GM21423 (cell line): ENCODE data around the gene PDE3A.

Experiments used
- ATAC-seq: cut with Tn5 transposase; IDR thresholded peaks from one replicate; pipeline ENCODE4 v1.9.1; 2021; ENCODE audit warnings: mild to moderate bottlenecking, moderate library complexity; ENCODE audit not compliant: unreplicated experiment

Gene PDE3A

DNA sequence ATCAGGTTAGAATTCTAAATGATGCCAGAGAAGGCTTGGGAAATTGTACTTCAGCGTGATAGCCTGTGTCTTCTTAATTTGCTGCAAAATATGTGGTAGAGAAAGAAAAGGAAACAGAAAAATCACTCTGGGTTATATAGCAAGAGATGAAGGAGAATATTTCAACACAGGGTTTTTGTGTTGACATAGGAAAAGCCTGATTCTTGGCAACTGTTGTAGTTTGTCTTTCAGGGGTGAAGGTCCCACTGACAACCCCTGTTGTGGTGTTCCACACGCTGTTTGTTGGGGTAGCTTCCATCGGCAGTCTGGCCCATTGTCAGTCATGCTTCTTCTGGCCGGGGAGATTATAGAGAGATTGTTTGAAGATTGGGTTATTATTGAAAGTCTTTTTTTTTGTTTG, 313.0 kb downstream of the PDE3A start:
- no peak for ATAC-seq

DNA sequence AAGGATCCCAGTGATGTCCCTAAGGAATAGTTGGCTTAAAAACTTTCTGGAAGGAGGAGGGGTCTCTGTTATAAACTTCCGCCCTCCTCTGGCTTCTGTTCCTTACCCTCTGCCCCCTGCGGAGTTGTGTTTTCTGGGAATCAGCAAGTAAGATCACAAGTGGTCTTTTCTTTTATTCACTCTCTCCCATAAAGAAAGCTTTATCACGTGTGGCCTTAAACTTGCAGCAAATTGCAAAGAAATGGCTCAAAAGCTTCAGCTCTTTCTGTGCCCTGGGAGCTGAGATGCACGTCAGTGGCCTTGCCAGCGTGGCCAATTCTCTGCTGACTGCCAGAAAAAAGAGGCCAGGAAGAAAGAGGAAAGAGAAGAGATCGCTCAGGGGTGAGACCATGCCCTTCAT, 326.9 kb downstream of the PDE3A start, which contains the start of gene SLCO1C1:
TSS of gene SLCO1C1 (plus strand) at position 101 of the 400 bp plus-strand sequence. CDS start 4,245 bp downstream, outside the sequence.
- no peak for ATAC-seq

DNA sequence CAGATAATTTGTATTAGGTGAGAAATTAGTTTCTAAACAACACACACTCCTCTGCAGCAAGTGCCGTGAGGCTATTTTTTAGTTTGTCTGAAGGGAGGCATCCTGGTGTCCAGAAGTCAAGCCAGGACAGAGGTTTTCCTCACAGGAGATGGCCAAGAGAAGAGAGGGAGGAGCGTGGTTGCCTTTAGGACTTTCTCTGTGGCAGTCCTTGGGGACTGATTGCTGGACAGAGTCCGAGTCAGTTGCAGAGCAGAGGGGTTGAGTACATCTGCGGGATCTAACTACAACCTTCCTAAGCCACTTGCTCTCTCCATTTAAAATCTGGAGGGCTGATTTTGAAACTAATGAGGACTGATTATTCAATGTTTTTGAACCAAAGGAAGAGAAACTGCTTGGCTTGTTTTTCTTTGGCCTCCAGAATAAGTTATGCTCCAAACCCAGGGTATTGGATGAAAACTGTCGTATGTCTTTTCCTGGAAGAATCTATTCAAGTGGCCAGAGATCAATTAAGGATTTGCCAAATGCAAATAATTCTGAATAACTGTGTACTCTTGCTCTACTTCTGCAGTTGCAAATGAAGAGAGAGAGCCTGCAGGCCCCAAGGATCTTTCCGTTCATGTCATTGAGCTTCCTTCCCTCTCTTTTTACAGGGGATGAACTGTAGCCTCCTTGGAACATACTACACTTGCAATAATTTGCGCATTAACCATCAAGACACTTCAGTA, 328.0 kb downstream of the PDE3A start:
- ATAC-seq, result no peak

DNA sequence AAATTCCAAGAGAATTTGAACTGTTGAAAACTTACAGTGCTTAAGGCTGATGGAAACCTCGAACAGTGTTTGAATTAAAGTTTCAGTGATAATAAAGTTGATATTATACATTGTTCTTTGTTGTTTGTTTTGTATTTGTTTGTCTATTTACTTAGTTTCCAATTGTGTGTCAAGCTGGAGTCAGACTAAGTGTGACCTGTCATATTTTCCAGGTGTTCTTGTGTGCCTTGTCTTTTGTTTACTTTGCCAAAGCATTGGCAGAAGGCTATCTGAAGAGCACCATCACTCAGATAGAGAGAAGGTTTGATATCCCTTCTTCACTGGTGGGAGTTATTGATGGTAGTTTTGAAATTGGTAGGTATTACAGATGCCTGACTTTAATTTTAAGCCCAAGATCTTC, 332.8 kb downstream of the PDE3A start:
- ATAC-seq, result no peak

DNA sequence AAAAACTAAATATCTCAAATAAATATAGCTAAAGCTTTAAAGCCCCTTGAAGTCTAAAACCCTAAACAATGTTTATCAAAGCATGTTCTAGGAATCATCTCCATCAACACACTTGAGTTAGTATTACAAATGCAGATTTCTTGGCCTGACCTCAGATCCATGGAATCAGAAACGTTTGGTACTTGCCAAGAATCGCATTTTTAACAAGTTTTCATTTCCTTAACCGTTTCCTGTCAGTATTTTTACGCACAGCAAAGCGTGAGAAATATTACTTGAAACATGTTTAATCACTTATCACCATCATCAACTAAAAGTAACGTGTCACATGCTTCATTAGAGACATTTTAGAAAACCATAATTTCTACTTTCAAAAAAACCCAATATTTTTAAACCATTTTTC, 336.5 kb downstream of the PDE3A start:
- no peak for ATAC-seq

DNA sequence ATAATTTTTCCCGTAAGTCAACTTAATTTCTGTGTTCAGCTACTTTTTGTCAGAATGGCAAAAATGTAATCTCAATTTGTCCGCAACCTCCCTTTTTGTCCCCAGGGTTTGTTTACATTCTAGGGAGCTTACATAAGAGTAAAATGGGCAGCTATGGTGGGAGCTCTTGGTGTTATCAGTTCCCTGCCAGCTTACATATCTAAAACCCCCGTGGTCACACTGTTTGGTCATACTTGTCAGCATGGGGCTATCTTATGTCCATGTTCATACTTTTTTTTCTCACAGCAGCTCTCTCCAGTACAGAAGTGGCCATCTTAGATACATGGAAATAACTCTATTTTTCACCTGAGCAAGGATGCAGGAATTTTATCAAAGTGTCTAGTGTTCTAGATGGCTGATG, 343.5 kb downstream of the PDE3A start:
- no peak for ATAC-seq

DNA sequence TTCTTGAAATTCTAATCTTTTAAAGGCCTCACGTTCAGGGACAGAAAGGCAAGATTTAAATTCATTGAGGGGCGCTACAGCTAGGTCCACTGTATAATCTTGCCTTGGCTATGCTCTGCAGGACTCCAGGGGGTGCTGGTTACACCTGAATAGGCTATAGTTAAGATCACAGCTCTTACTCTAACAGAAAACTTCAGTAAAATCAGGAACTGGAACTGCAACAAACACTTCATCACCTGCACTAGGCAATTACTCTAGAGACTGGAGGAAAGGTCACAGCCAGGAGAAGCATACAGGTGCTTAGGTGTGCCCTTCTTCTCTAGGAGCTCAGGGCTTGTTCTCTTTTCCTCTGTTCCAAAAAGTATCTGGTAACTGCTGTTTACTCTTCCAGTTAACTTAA, 347.7 kb downstream of the PDE3A start:
- ATAC-seq, result no peak

DNA sequence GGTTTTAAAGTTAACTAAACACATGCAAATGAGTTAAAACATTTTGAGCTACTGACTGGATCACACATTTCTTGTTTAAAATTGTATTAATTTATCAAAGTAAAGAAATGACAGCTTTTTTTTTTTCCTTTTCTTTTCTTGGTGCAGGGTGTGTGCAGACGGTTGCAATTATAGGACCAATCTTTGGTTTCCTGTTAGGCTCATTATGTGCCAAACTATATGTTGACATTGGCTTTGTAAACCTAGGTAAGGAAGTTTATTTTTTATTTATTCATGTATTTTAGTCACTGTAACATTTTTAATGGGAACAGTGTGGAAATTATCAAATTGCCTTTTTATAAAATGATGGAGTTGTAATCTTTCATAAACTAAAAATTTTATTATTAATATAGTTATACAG, 348.6 kb downstream of the PDE3A start:
- ATAC-seq, result no peak

DNA sequence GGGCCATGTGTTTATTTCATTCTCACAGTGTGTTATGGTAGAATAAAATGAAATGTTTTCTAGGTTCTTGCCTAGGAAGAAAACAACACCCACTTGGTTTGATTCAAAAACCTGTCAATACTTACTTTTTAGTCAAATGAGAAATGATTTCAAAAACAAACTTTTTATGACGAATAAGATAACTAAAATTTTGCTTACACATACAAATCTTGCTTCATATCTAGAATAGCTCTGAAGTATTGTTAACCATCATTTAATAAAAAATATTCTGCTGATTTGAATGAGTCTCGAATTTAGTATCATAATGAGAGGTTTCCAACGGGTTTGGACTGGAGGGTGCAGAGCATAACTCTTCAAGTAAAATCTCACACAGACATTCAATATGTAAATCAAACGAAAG, 350.0 kb downstream of the PDE3A start:
- ATAC-seq, result no peak

DNA sequence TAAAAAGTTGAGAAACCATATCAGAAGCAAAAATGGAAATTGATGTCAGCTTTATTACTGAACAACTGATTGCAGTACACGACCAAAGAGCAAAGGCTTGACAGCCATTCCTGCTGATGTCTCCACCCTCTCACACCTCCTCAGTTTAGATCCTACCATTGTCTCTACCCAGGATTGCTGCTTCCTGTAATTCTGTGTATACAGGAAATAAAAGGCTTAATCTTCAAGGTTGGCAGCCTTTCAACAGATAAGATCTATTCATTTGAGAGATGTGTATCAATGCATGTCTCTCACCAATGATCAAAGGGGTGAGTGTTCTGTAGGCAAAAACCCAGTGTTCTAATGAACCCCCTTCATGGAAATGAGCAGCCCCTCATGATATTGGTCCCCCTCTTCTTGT, 353.8 kb downstream of the PDE3A start:
- ATAC-seq, result no peak

DNA sequence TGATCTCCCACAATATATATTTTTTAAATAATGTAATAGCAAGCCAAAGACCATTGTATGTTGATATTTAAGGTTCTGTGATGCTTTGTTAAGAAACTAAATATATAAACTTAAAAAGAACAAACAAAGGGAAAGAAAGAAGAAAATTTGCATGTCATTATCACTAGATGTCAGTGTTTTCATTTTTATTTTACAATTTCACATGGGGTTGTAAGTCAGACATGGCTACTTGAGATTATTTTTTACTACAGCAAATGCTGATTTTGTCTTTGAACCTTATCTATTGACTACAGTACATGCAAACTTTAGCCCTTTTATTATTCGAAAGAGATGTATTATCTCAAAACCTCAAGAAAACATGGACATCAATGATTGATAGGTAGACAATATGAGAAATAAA, 362.9 kb downstream of the PDE3A start:
- no peak for ATAC-seq
